Uterus (tissue), 2 donors: ENCODE results near the gene TCF4.

Experiments
- CTCF ChIP-seq, 4 experiments: fragments of 200-600 bp in 2 of 4; fragments of 450-650 bp in 2 of 4; sonication (generic) in 2 of 4; IDR thresholded peaks; one replicate each; pipeline ENCODE4 v1.5.1; 2016 to 2019; ENCODE audit warnings: antibody characterized with exemption in 4 of 4, mild to moderate bottlenecking in 2 of 4, moderate library complexity in 1 of 4
- POLR2A ChIP-seq, 2 donors: fragments of 450-650 bp; IDR thresholded peaks; one replicate each; pipeline ENCODE4 v1.6.1; 2016; ENCODE audit warnings: antibody characterized with exemption in 2 of 2, mild to moderate bottlenecking in 1 of 2, moderate library complexity in 1 of 2

GRCh38 chr18:55570966-55571365 lies 17.0 kb downstream of the TCF4 start:
- TF ChIP-seq CTCF (IDR thresholded peaks at IDR 0.05) = no peak
- TF ChIP-seq POLR2A (IDR thresholded peaks at IDR 0.05) = no peak
